ENCODE results near the gene ATP2A2. TPM values are rescaled to one million over a fixed set of nuclear protein-coding genes. Genes with fewer than 3 reads are reported as not detected.
A peak's percentile ranks its signal among the peaks of the same experiment; 100 is the strongest.

ATP2A2 gene
- total RNA-seq, 2 donors from 2014 or later, result 248 to 311 TPM

DNA sequence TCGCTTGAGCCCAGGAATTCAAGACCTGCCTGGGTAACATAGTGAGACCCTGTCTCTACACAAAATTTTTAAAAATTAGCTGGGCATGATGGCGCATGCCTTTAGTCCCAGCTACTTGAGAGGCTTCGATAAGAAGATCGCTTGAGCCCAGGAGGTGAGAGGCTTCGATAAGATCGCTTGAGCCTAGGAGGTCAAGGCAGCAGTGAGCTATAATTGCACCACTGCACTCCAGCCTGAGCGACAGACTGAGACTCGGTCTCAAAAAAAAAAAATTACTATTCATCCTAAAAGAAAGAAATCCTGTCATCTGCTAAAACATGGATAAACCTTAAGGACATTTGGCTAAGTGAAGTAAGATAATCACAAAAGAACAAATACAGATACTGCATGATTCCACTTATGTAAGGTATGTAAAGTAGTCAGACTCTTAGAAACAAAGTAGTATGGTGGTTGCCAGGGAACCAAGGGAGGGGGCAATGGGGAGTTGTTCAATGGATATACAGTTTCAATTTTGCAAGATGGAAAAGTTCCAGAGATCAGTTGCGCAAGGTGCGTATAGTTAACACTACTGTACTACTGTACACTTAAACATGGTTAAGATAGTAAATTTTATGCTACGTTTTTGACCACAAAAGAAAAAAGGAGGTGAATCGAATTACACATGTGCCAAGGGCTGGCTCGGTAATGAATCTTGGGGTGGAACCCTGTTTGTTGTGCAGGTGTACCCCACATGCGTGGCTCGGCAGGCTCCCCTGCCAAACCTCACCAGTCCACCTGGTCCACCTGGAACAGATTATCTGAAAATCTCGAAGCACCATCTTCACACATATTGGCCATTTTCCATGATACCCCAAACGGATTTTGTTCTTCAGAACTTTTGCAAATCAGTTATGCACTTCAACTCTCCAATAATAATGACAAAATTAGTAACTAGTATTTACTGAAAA is 18.3 kb upstream of the ATP2A2 start:
- Histone ChIP-seq H3K36me3 (no peaks in the 10 kb centered on the region), H3K27ac (no peak overlapping the region), H3K27me3 (no peaks in the 10 kb centered on the region), H3K9ac (ENCODE audit: low read depth in 2 of 2, low read length in 2 of 2) (no peak overlapping the region), H3K4me1 (no peaks in the 10 kb centered on the region), H3K9me3 (no peaks in the 10 kb centered on the region), H3K4me3 (no peak overlapping the region)
- no peak for DNase-seq
- intact Hi-C loops (cut with DNase I), result no loop called here
- TF ChIP-seq CTCF (IDR thresholded peaks at IDR 0.05), result no peak

DNA sequence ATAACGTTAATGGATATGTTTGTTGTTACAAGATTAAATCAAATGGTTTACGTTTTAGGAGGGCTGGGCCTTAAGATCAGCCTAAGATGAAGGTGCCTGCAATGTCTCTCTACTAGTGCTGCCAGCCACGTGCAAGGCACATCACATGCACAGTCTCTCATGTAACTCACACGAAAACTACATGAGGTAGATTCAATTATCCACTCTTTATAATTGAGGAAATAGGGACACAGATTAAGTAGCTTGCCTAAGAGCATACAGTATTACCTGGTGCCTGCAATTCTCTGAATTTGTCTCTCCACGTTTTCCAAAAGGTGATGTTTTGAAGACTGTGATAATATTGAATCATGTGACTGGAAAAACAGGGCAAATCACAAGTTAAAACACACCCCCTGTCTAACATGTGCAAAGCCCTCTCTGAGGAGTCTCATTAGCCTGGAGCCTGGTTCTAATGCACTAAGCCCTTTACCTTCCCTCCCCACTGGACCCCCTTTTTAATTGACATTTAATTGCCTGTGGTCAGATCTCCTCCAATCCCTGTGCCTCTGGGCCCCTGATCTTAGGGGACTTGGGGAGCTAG is 14.6 kb upstream of the ATP2A2 start:
- Histone ChIP-seq H3K4me3 (no peak overlapping the region), H3K9me3 (no peaks in the 10 kb centered on the region), H3K9ac (ENCODE audit: low read depth in 2 of 2, low read length in 2 of 2) (no peak overlapping the region), H3K27ac (peak overlapping the region; percentile 50), H3K36me3 (no peaks in the 10 kb centered on the region), H3K27me3 (no peaks in the 10 kb centered on the region), H3K4me1 (peaks cover 8% of the 10 kb centered on the region)
- TF ChIP-seq CTCF (IDR thresholded peaks at IDR 0.05), result no peak
- intact Hi-C loops (cut with DNase I), result no loop called here
- DNase-seq, result no peak

DNA sequence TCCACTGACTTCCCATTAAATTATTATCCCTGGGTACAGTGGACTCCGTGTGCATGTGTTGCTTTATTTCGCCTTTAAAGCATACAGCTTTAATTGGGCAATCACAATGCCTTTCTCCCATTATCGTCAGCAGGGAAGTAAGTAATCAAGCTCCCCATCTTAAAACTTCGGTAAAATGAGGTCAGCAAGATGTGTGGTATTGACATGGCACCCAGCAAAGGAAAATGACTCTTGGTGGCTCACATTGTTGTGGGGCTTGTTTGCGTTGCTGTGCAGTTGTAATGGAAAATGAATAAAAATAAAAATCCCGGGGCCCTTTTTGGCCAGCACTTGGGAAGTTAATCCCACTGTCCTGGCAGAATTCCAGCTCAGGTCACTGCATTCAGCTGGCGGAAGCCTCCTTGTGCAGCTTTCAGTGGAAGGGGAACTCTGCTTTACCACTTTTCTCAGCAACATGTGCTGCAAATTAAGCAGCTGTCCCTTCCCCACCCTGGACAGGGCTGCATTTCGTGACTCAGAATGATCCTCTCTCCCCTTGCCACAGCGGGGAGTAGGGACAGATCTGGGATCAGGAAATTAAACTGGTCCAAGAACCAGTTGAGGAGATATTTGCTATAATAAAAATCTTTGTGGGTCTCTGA is 13.9 kb upstream of the ATP2A2 start:
- no peak overlapping the region for H3K4me3 ChIP-seq
- H3K9me3 ChIP-seq, result no peaks in the 10 kb centered on the region
- TF ChIP-seq CTCF (IDR thresholded peaks at IDR 0.05), result no peak
- H3K4me1 ChIP-seq, result peaks cover 8% of the 10 kb centered on the region
- intact Hi-C loops (cut with DNase I), result no loop called here
- DNase-seq, result no peak
- peak overlapping the region; percentile 50 for H3K27ac ChIP-seq
- H3K27me3 ChIP-seq, result no peaks in the 10 kb centered on the region
- no peaks in the 10 kb centered on the region for H3K36me3 ChIP-seq
- no peak overlapping the region for H3K9ac ChIP-seq (ENCODE audit: low read depth in 2 of 2, low read length in 2 of 2)

DNA sequence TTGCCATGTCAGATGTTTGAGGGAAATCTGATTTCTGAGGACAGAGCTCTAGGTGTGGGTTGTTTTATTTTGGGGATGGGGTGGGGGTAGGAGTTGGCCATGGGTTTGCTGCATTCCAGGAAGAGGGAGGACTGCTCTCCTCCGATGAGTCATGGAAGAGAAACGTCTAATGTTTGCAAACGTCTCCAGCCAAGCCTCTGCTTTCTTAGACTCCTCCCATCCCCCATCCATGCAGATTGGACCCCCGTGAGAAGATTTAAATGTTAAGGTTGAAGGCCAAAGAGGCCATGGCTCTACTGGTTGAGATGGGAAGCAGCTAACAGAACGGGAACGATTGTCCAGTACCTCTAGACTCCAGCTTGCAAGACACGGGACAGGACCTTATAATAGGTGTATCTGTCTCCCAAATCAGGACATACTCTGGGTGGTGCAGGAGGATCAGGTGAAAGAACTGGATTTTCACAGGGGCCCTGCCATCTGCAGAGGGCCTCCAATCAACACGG is 11.4 kb upstream of the ATP2A2 start:
- H3K9me3 ChIP-seq, result no peaks in the 10 kb centered on the region
- intact Hi-C loops (cut with DNase I), result no loop called here
- DNase-seq, result no peak
- no peak overlapping the region for H3K4me3 ChIP-seq
- no peaks in the 10 kb centered on the region for H3K27me3 ChIP-seq
- H3K36me3 ChIP-seq, result no peaks in the 10 kb centered on the region
- no peak for TF ChIP-seq CTCF (IDR thresholded peaks at IDR 0.05)
- H3K9ac ChIP-seq (ENCODE audit: low read depth in 2 of 2, low read length in 2 of 2), result no peak overlapping the region
- H3K27ac ChIP-seq, result no peak overlapping the region
- H3K4me1 ChIP-seq, result peaks cover 8% of the 10 kb centered on the region

DNA sequence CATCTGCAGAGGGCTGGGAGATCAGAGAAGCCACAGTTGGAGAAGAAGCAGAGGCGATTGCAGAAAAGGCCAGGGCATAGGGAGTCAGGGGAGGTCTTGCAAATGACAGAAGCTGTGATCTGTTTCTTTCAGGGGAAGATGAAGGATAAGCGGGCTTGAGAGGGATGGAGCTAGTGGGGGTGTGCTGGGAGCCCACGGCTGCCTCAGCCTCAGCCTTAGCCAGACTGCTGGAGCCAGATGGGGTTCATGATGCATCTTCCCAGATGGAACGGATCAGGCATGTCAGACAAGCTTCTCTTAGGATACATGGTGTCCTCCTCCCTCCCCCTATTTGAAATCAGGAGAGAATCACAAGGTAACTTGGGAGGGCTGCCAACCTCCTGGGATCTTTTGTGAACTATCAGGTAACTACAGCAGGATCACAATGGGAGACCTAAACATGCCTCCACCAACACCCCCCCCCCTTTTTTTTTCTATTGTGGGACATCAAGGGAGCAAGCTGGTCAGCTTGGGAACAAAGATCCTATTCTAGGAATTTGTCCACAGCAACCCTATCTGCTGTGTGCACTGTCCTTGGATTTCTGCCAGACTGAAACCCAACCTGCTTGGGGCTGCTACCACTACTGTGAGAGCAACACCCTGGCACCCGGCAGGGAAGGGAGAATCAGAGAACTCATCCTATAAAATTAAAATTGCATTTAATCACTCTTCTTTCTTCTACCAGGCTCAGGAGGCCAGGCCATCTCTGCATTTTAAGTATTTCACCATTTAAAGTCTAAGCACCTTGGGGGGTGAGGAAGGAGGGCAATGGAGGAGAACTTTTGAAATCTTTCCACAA is 10.7 kb upstream of the ATP2A2 start:
- DNase-seq, result no peak
- Histone ChIP-seq H3K27me3 (no peaks in the 10 kb centered on the region), H3K9ac (ENCODE audit: low read depth in 2 of 2, low read length in 2 of 2) (no peak overlapping the region), H3K4me3 (no peak overlapping the region), H3K9me3 (no peaks in the 10 kb centered on the region), H3K4me1 (peaks cover 8% of the 10 kb centered on the region), H3K36me3 (no peaks in the 10 kb centered on the region), H3K27ac (no peak overlapping the region)
- intact Hi-C loops (cut with DNase I), result no loop called here
- no peak for TF ChIP-seq CTCF (IDR thresholded peaks at IDR 0.05)

Measured in colonic mucosa (tissue), 4 donors.